ENCODE data around the gene ZC2HC1B.

DNA sequence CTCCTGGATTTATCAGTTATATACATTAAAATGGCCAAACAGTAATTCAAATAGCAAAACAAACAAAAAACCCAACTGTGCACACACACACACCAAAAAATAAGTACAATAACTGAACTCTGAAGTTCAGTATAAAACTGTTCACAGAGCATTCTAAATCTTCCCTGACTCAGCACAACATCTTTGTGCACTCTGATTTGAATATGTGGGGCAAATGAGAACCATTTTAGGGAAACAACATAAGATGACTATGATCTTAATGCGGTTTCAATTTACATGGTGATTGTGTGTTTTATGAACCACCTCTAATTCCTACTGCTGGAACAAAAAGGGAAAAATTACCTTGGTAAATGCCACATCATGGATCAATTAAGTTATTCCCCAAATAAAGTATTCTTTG, 102.0 kb downstream of the ZC2HC1B start:
- TF ChIP-seq EZH2 (IDR thresholded peaks at IDR 0.05) (no peak), SP1 (IDR thresholded peaks at IDR 0.05; ENCODE audit: low read depth) (no peak), JUND (IDR thresholded peaks at IDR 0.05) (no peak)
- TF ChIP-seq, protein P1, sequence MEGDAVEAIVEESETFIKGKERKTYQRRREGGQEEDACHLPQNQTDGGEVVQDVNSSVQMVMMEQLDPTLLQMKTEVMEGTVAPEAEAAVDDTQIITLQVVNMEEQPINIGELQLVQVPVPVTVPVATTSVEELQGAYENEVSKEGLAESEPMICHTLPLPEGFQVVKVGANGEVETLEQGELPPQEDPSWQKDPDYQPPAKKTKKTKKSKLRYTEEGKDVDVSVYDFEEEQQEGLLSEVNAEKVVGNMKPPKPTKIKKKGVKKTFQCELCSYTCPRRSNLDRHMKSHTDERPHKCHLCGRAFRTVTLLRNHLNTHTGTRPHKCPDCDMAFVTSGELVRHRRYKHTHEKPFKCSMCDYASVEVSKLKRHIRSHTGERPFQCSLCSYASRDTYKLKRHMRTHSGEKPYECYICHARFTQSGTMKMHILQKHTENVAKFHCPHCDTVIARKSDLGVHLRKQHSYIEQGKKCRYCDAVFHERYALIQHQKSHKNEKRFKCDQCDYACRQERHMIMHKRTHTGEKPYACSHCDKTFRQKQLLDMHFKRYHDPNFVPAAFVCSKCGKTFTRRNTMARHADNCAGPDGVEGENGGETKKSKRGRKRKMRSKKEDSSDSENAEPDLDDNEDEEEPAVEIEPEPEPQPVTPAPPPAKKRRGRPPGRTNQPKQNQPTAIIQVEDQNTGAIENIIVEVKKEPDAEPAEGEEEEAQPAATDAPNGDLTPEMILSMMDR (IDR thresholded peaks at IDR 0.05 in 2 of 3, conservative IDR thresholded peaks at IDR 0.05 in 1 of 3; ENCODE audit: borderline replicate concordance in 1 of 3, insufficient read depth in 1 of 3, low read depth in 2 of 3, low read length in 2 of 3) = no peak
